Lung (tissue), 12 donors: ENCODE measurements around the gene NRDE2. TPM values are rescaled to one million over a fixed set of nuclear protein-coding genes. Genes with fewer than 3 reads are reported as not detected.

Source experiments
- ATAC-seq: fragments of 200-7000 bp; cut with Tn5 transposase; one replicate; pipeline ENCODE4 v1.9.1; 2020; ENCODE audit warnings: moderate number of reproducible peaks; ENCODE audit not compliant: insufficient read depth, low FRiP score
- DNase-seq, 3 donors: peaks; one replicate each; pipeline ENCODE4 v3.0.0-alpha.2; 2013 to 2017
- H3K27ac ChIP-seq, 2 donors: one replicate each; pipeline ENCODE4 v1.5.1; 2013; ENCODE audit warnings: mild to moderate bottlenecking in 2 of 2, moderate library complexity in 2 of 2, control low read depth in 1 of 2, inconsistent platforms in 1 of 2, low read depth in 1 of 2, low read length in 1 of 2
- H3K27me3 ChIP-seq, 3 donors: one replicate each; pipeline ENCODE4 v1.5.1; 2013; ENCODE audit warnings: low read length in 2 of 3; ENCODE audit not compliant: control insufficient read depth in 3 of 3, insufficient read depth in 3 of 3
- H3K36me3 ChIP-seq, 4 donors: one replicate each; pipeline ENCODE4 v1.5.1; 2013; ENCODE audit warnings: low read length in 4 of 4, mild to moderate bottlenecking in 1 of 4, moderate library complexity in 1 of 4; ENCODE audit not compliant: control insufficient read depth in 4 of 4, insufficient read depth in 4 of 4
- H3K4me1 ChIP-seq, 5 donors: one replicate each; pipeline ENCODE4 v1.5.1; 2013; ENCODE audit warnings: low read length in 5 of 5, mild to moderate bottlenecking in 2 of 5, moderate library complexity in 1 of 5; ENCODE audit not compliant: control insufficient read depth in 5 of 5, insufficient read depth in 5 of 5
- H3K4me3 ChIP-seq: one replicate; pipeline ENCODE4 v1.5.1; 2013; ENCODE audit warnings: mild to moderate bottlenecking, control low read depth, moderate library complexity
- H3K9ac ChIP-seq, 2 donors: one replicate each; pipeline ENCODE4 v1.5.1; 2013; ENCODE audit warnings: low read length in 2 of 2, control low read depth in 1 of 2; ENCODE audit not compliant: insufficient read depth in 1 of 2
- H3K9me3 ChIP-seq, 4 donors: one replicate each; pipeline ENCODE4 v1.5.1; 2013; ENCODE audit warnings: low read length in 3 of 4, mild to moderate bottlenecking in 1 of 4, moderate library complexity in 1 of 4; ENCODE audit not compliant: control insufficient read depth in 4 of 4, insufficient read depth in 3 of 4
- WGBS, 2 donors: extraction: QIAGEN DNeasy Blood & Tissue Kit; methylation state at CpG; one replicate each; pipeline ENCODE4 v1.1.7; 2013; 5-methylcytosine and 5-hydroxymethylcytosine counted together
- polyA plus RNA-seq, 2 donors: library from polyadenylated mRNA; stranded (reverse); fragments of 200-250 nt; gene quantifications; one replicate each; pipeline ENCODE4 v1.2.1, GENCODE V29; 2013
- total RNA-seq, 2 donors: library from RNA; depleted of rRNA in 1 of 2; stranded (reverse); fragments of >200 nt in 1 of 2; gene quantifications; one replicate each; pipeline ENCODE4 v1.2.1, GENCODE V29; 2014 to 2021
- TF ChIP-seq, protein P1 (sequence below): IDR thresholded peaks from 2 replicates; pipeline ENCODE4 v1.5.1; 2012; ENCODE audit warnings: mild to moderate bottlenecking; ENCODE audit errors: control extremely low read depth, extremely low read depth
- donor health status: control.
- donor health status: control.
- donor health status: Bipolar disorder and iron deficiency.
- donor health status: healthy.
- donor health status: DM: yes; HTN: yes; CAD: no.

NRDE2 gene
- total and polyA plus RNA-seq, 4 donors: 7.0 to 21.0 (median 13.3) TPM

DNA sequence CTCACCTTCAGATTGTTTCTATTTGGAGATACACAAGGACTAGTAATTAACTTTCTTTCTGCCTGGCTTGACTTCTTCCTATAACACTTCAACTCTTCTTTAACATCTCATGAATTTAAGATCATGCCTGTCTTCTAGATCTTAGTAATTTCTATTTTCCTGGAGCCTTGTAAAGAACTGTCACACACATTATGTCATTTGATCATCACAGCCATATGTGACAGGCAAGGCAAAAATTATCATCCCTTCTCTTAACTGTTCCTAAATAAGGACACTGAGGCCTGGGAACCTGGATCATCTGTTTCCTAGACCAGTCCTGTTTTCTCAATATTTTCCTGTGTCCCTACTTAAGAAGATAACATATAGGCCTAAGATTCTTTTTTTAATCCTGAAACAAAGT, 27.2 kb downstream of the NRDE2 start:
- Histone ChIP-seq H3K4me1 (no peaks in the 10 kb centered on the region), H3K27ac (no peak overlapping the region), H3K9ac (no peak overlapping the region), H3K27me3 (no peaks in the 10 kb centered on the region), H3K9me3 (peaks cover 0 to 1% (median 0%) of the 10 kb centered on the region in 4 donors), H3K4me3 (no peak overlapping the region), H3K36me3 (peaks cover 8 to 25% (median 20%) of the 10 kb centered on the region in 4 donors)
- no peak for ATAC-seq
- DNase-seq: no peak
- TF ChIP-seq, protein P1, sequence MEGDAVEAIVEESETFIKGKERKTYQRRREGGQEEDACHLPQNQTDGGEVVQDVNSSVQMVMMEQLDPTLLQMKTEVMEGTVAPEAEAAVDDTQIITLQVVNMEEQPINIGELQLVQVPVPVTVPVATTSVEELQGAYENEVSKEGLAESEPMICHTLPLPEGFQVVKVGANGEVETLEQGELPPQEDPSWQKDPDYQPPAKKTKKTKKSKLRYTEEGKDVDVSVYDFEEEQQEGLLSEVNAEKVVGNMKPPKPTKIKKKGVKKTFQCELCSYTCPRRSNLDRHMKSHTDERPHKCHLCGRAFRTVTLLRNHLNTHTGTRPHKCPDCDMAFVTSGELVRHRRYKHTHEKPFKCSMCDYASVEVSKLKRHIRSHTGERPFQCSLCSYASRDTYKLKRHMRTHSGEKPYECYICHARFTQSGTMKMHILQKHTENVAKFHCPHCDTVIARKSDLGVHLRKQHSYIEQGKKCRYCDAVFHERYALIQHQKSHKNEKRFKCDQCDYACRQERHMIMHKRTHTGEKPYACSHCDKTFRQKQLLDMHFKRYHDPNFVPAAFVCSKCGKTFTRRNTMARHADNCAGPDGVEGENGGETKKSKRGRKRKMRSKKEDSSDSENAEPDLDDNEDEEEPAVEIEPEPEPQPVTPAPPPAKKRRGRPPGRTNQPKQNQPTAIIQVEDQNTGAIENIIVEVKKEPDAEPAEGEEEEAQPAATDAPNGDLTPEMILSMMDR: no peak

DNA sequence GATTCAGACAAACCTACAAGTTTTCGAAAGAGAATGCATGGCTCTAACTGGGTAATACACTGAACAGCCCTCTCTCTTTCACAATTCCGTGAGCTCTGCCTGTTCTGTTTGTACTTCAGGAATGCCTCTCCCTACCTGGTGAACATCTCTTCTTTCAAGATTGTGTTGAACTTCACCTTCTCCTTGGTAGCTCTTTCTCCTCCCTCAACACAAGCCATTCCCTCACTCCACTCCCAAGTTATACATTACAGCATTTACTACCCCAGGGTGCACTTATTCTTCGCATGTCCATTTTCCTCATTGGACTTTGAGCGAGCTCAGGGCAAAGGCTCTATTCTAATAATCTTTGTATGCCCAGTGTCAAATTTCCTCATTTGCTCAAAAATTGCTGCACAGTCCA, 28.3 kb downstream of the NRDE2 start:
- Histone ChIP-seq H3K9ac (no peak overlapping the region), H3K9me3 (no peaks in the 10 kb centered on the region), H3K4me1 (peaks cover 0 to 1% (median 0%) of the 10 kb centered on the region in 5 donors), H3K4me3 (no peak overlapping the region), H3K36me3 (peaks cover 8 to 25% (median 19%) of the 10 kb centered on the region in 4 donors), H3K27me3 (no peaks in the 10 kb centered on the region), H3K27ac (no peak overlapping the region)
- WGBS, 2 donors: 92 to 95% methylated on average over 4 of the region's 4 CpGs
- no peak for ATAC-seq
- TF ChIP-seq, protein P1: no peak
- DNase-seq: no peak

DNA sequence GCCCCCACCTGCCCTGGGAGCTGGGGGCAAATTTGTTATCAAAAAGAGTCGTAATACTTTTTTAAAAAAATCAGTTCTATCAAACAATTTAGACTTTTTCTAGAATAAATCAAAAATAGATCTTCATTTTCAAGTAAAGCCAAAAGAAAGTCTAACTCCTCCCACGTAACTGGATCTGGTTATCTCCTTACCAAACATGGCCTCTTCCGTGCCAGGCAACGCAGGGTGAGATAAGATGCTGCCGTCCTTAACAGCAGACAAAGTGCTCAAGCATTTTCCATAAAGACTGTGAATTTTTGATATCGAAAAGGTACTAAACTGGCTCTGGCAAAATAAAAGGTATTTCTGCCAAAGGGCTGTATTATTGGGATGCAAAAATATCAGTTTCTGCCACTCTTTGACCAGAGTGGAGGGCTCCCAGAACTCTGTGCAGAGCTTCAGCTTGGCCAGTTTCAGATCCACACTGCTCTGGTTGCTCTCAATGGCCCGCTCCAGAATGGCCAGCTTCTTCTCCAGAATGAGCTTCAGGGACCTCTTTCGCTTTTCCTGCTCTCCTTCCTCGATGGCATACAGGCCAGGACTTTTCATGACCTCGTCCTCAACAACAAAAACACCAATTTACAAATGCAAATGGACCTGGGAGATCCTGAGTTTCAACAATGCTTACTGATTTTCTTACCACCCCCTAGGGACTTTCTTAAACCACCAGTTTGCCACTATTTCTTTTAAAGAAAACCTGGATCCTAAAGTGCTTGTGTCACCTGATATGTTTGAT, 29.0 kb downstream of the NRDE2 start:
- H3K9ac ChIP-seq: no peak overlapping the region
- peaks cover 0 to 1% (median 0%) of the 10 kb centered on the region in 5 donors for H3K4me1 ChIP-seq
- H3K27ac ChIP-seq: peak overlapping the region in 1 of 2 donors; percentile 2
- WGBS, 2 donors: 89 to 93% methylated on average over 10 of the region's 10 CpGs
- TF ChIP-seq, protein P1: no peak
- ATAC-seq: no peak
- no peaks in the 10 kb centered on the region for H3K9me3 ChIP-seq
- no peaks in the 10 kb centered on the region for H3K27me3 ChIP-seq
- no peak for DNase-seq
- H3K36me3 ChIP-seq: peaks cover 8 to 21% (median 16%) of the 10 kb centered on the region in 4 donors
- H3K4me3 ChIP-seq: no peak overlapping the region
